HG02571 (cell line): ENCODE results near the gene ST6GAL2.

ENCODE experiments used
- ATAC-seq: cut with Tn5 transposase; IDR thresholded peaks from one replicate; pipeline ENCODE4 v1.9.1; 2021; ENCODE audit warnings: mild to moderate bottlenecking, moderate library complexity; ENCODE audit not compliant: unreplicated experiment

The ST6GAL2 gene

GRCh38 chr2:106885971-106886915, at the start of gene ST6GAL2:
Gene ST6GAL2, minus strand, starts transcription at chr2:106886167. Its CDS starts 42,190 bp downstream, at chr2:106843977.
- ATAC-seq, result no peak

- ATAC-seq, result no peak
Measured at GRCh38 chr2:106932644-106933043, 46.7 kb upstream of the ST6GAL2 start.

- ATAC-seq, result no peak
Measured at GRCh38 chr2:106931717-106932335, 45.9 kb upstream of the ST6GAL2 start.

GRCh38 chr2:106921451-106921850, 35.5 kb upstream of the ST6GAL2 start:
- ATAC-seq, result no peak

GRCh38 chr2:106919012-106919411, 33.0 kb upstream of the ST6GAL2 start:
- no peak for ATAC-seq

- ATAC-seq, result no peak
Measured at GRCh38 chr2:106904242-106904641, 18.3 kb upstream of the ST6GAL2 start.

- ATAC-seq, result no peak
Measured at GRCh38 chr2:106899786-106900530, 14.0 kb upstream of the ST6GAL2 start.

GRCh38 chr2:106894545-106894944, 8.6 kb upstream of the ST6GAL2 start:
- ATAC-seq, result no peak

- no peak for ATAC-seq
Measured at GRCh38 chr2:106892048-106892447, 6.1 kb upstream of the ST6GAL2 start.

GRCh38 chr2:106890606-106891005, 4.6 kb upstream of the ST6GAL2 start:
- ATAC-seq, result no peak

- no peak for ATAC-seq
Measured at GRCh38 chr2:106886916-106887758, 1.2 kb upstream of the ST6GAL2 start.

GRCh38 chr2:106885329-106885728, 638 bp downstream of the ST6GAL2 start:
- no peak for ATAC-seq

- ATAC-seq, result no peak
Measured at GRCh38 chr2:106882673-106883072, 3.3 kb downstream of the ST6GAL2 start.

- no peak for ATAC-seq
Measured at GRCh38 chr2:106878206-106878605, 7.8 kb downstream of the ST6GAL2 start.

- no peak for ATAC-seq
Measured at GRCh38 chr2:106876699-106877098, 9.3 kb downstream of the ST6GAL2 start.

- ATAC-seq, result no peak
Measured at GRCh38 chr2:106869512-106870275, 16.3 kb downstream of the ST6GAL2 start.

- no peak for ATAC-seq
Measured at GRCh38 chr2:106868275-106868674, 17.7 kb downstream of the ST6GAL2 start.

- ATAC-seq, result no peak
Measured at GRCh38 chr2:106867196-106867953, 18.6 kb downstream of the ST6GAL2 start.

- no peak for ATAC-seq
Measured at GRCh38 chr2:106866641-106867040, 19.3 kb downstream of the ST6GAL2 start.
